Measurements from ENCODE around the gene GTF2IRD1. TPM values are rescaled to one million over a fixed set of nuclear protein-coding genes. Genes with fewer than 3 reads are reported as not detected.

The GTF2IRD1 gene
- total and polyA plus RNA-seq, 2 of the 4 experiments (the other 2 are of a cell fraction): 4.1 to 21.9 TPM

- in situ Hi-C loops (cut with MboI; ENCODE audit: low sequenced_read_pairs): no loop called here
- no peak overlapping the region for H2AK9ac ChIP-seq (replicated peaks; ENCODE audit: low read depth, low read length, poor library complexity)
- no peaks in the 10 kb centered on the region for H3K79me1 ChIP-seq (ENCODE audit: low read depth in 1 of 2, low read length in 2 of 2)
- no peak overlapping the region; the same call in 1 of the 2 replicates for H3K14ac ChIP-seq (replicated peaks; ENCODE audit: low read depth, low read length)
- no peak overlapping the region for H4K91ac ChIP-seq (ENCODE audit: insufficient read depth, low read depth, low read length)
- no TSS peak for BruUV-seq (replicated peaks)
- no peak overlapping the region for H3K4me2 ChIP-seq (ENCODE audit: low read depth, low read length)
- no peaks in the 10 kb centered on the region for H4K20me1 ChIP-seq (ENCODE audit: insufficient read depth, low read length)
- no peak overlapping the region for H3K9ac ChIP-seq (ENCODE audit: low read depth, low read length)
- ATAC-seq (ENCODE audit: low read depth) (no peak), DNase-seq (no peak)
- no peaks in the 10 kb centered on the region; the same call in 1 of the 2 replicates for H3K27me3 ChIP-seq (ENCODE audit: control insufficient read depth, insufficient read depth, low read length)
- H2BK20ac ChIP-seq (ENCODE audit: low read depth, low read length): no peak overlapping the region
- peaks cover 8% of the 10 kb centered on the region for H3K4me1 ChIP-seq (ENCODE audit: control insufficient read depth, insufficient read depth, low read length)
- ChIA-PET POLR2A (ENCODE audit: unreplicated experiment) (no interaction called here), CTCF (interaction anchor here (0.6 kb wide), 1 partner anchor 18 kb away, joined by 3 read pairs; no protein-coding TSS in a partner anchor)
- H3K4me3 ChIP-seq (ENCODE audit: insufficient read depth, low read depth, low read length): no peak overlapping the region
- dilution Hi-C loops (cut with HindIII; ENCODE audit: low sequenced_read_pairs, unreplicated experiment): no loop called here
- peak overlapping the region; percentile 8; the same call in 1 of the 2 replicates for H2BK120ac ChIP-seq (ENCODE audit: low read depth, low read length)
- H2AK5ac ChIP-seq (ENCODE audit: low read depth, low read length): peak overlapping the region; percentile 51; the same call in 1 of the 2 replicates
- no peak overlapping the region for H4K5ac ChIP-seq (ENCODE audit: low read depth, low read length)
- no peak overlapping the region for H4K8ac ChIP-seq (ENCODE audit: low read depth in 2 of 2, low read length in 2 of 2)
- H3K23ac ChIP-seq (ENCODE audit: low read depth, low read length): no peak overlapping the region
- H2BK5ac ChIP-seq (ENCODE audit: low read depth, low read length, poor library complexity, severe bottlenecking): no peak overlapping the region
- H3K36me3 ChIP-seq (ENCODE audit: control insufficient read depth, insufficient read depth, low read length): no peaks in the 10 kb centered on the region
- H3K9me3 ChIP-seq (ENCODE audit: control insufficient read depth, insufficient read depth, low read length): no peaks in the 10 kb centered on the region
- peak overlapping the region; percentile 58 for H2AFZ ChIP-seq (replicated peaks; ENCODE audit: low read length, poor library complexity)
- no peak for TF ChIP-seq FOS (IDR thresholded peaks at IDR 0.05; ENCODE audit: low read depth, low read length)
- TF ChIP-seq MAZ (IDR thresholded peaks at IDR 0.05; ENCODE audit: borderline replicate concordance, low read depth, low read length): no peak
- TF ChIP-seq NFE2L2 (IDR thresholded peaks at IDR 0.05; ENCODE audit: low read depth, low read length): no peak
- TF ChIP-seq, protein P1, sequence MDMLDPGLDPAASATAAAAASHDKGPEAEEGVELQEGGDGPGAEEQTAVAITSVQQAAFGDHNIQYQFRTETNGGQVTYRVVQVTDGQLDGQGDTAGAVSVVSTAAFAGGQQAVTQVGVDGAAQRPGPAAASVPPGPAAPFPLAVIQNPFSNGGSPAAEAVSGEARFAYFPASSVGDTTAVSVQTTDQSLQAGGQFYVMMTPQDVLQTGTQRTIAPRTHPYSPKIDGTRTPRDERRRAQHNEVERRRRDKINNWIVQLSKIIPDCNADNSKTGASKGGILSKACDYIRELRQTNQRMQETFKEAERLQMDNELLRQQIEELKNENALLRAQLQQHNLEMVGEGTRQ (IDR thresholded peaks at IDR 0.05; ENCODE audit: low read depth, low read length): no peak
- TF ChIP-seq CTCF (conservative IDR thresholded peaks at IDR 0.05; ENCODE audit: low read depth, low read length): no peak
- no peak for TF ChIP-seq CEBPB (IDR thresholded peaks at IDR 0.05; ENCODE audit: low read depth, low read length)
- TF ChIP-seq RAD21 (IDR thresholded peaks at IDR 0.05; ENCODE audit: low read length): no peak
- TF ChIP-seq BHLHE40 (IDR thresholded peaks at IDR 0.05; ENCODE audit: low read depth, low read length): no peak
- TF ChIP-seq MXI1 (IDR thresholded peaks at IDR 0.05; ENCODE audit: borderline replicate concordance, low read depth, low read length): no peak
- TF ChIP-seq SMC3 (IDR thresholded peaks at IDR 0.05; ENCODE audit: low read depth, low read length): no peak
- no peak overlapping the region for H3K27ac ChIP-seq (ENCODE audit: insufficient read depth, low read length)
- no peak overlapping the region for H3K18ac ChIP-seq (ENCODE audit: low read depth, low read length)
- no peak overlapping the region for H2BK15ac ChIP-seq (ENCODE audit: low read depth, low read length)
- no peak overlapping the region for H3K4ac ChIP-seq (ENCODE audit: low read depth, low read length)
- intact Hi-C loops (cut with micrococcal nuclease): no loop called here
- H3K9me1 ChIP-seq (ENCODE audit: insufficient read depth, low read length): no peaks in the 10 kb centered on the region
- H3K56ac ChIP-seq (ENCODE audit: extremely low read depth, insufficient read depth, low read length): no peak overlapping the region
- 77% methylated on average over 5 of the region's 12 CpGs; no CpG with 5 or more reads in 1 of the 2 experiments for whole genome bisulfite sequencing, 2 experiments (ENCODE audit: extremely low coverage in 2 of 2, insufficient read length in 1 of 2)
Measured at GRCh38 chr7:74430961-74431466, 22.7 kb upstream of the GTF2IRD1 start.

All from IMR-90 (cell line).